22Rv1 (cell line): Measurements from ENCODE around the gene ANKIB1.

Source experiments
- H3K27ac ChIP-seq: fragments of 450-650 bp; 2 replicates; pipeline ENCODE4 v1.5.1; 2017
- ZFX ChIP-seq: fragments of 450-650 bp; IDR thresholded peaks from 2 replicates; pipeline ENCODE4 v1.6.1; 2017; ENCODE audit warnings: antibody characterized with exemption, borderline replicate concordance
- TF ChIP-seq, protein P1 (sequence below): fragments of 450-650 bp; IDR thresholded peaks from 2 replicates; pipeline ENCODE4 v1.5.1; 2017; ENCODE audit warnings: mild to moderate bottlenecking

ANKIB1 gene

DNA sequence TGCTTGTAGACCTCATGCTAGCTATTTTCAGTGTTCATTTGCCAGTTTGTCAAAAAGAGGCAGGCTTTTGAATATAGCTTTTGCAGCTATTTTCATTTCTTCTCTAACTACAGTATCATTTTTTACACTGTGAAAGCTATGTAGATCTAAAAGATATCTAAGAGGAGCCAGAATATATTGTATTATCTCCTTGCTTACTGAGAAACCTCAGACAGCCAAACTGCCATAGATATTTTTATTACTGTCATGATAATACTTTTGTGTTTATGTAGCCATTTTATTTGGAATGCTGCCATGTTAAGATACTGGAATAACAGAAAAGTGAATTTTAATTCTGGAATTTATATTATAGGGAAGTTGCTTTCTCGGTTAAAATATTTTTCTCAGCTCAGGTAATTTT lies 37.2 kb downstream of the ANKIB1 start:
- no peak overlapping the region for H3K27ac ChIP-seq
- TF ChIP-seq, protein P1, sequence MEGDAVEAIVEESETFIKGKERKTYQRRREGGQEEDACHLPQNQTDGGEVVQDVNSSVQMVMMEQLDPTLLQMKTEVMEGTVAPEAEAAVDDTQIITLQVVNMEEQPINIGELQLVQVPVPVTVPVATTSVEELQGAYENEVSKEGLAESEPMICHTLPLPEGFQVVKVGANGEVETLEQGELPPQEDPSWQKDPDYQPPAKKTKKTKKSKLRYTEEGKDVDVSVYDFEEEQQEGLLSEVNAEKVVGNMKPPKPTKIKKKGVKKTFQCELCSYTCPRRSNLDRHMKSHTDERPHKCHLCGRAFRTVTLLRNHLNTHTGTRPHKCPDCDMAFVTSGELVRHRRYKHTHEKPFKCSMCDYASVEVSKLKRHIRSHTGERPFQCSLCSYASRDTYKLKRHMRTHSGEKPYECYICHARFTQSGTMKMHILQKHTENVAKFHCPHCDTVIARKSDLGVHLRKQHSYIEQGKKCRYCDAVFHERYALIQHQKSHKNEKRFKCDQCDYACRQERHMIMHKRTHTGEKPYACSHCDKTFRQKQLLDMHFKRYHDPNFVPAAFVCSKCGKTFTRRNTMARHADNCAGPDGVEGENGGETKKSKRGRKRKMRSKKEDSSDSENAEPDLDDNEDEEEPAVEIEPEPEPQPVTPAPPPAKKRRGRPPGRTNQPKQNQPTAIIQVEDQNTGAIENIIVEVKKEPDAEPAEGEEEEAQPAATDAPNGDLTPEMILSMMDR: no peak
- no peak for TF ChIP-seq ZFX

DNA sequence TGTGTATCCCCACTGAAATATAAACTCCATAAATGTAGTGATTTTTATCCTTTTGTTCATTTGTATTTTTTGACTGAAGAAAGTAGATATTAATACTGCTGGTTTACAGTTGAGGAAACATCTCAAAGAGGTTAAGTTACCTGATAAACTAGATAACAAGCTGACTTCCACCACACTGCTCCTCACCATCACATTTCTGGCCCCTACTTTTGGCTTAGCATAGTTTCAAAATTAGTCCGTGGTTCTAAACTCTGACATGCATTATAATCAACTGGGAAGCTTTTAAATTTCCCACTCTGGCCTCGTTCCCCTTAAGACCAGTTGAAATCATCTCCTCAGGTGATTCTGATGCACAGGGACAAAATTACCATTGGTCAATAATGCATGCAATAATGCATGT lies 43.5 kb downstream of the ANKIB1 start:
- H3K27ac ChIP-seq: no peak overlapping the region
- TF ChIP-seq, protein P1: no peak
- no peak for TF ChIP-seq ZFX

DNA sequence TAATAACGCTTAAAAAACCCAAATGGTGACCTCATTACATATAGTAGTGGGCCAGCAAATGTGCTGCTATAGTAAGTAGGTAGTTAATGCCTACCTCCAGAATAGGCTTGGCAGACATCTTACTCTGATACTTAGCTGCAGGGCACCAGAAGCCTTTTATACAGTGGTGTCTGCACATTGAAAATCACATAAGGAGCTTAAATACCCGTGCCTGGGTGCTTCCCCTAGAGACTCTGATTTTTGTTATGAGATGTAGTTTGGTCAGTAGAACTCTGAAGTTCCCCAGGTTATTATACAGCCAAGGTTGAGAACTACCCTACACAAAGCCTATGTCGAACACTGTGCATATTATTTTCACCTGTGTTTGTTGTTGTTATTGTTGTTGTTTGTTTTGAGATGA lies 47.2 kb downstream of the ANKIB1 start:
- no peak for TF ChIP-seq ZFX
- TF ChIP-seq, protein P1: no peak
- no peak overlapping the region for H3K27ac ChIP-seq

DNA sequence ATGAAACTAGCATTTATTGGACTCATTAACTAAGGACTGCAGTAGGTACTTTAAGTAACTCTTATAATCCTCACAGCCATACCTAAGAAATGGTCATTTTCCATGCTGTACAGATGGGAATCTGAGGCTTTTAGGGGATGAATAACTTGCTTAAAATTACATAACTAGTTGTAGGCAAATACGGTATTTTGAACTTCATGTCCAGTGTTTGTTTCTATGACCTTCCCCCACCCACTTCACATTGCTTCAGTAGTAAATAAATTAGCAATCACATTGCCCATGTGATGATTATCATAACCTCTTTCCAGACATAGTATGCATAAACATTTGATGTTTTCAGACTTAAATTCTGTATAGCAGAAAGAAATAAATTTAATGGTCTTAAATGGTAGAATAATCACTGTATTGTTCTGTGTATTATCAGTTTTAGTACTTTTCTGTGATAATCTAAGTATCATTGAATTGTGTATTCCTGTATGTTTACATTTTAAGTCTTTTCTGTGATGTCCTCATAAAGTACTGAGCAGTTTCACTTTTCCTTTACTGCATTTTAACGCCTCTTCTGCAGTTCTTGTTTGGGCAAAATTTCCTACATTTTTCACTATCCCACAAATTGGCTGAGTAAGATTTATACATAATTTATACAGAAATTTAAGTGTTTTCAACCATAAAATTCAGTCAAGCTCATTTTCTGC lies 48.3 kb downstream of the ANKIB1 start:
- TF ChIP-seq, protein P1: no peak
- no peak for TF ChIP-seq ZFX
- no peak overlapping the region for H3K27ac ChIP-seq

DNA sequence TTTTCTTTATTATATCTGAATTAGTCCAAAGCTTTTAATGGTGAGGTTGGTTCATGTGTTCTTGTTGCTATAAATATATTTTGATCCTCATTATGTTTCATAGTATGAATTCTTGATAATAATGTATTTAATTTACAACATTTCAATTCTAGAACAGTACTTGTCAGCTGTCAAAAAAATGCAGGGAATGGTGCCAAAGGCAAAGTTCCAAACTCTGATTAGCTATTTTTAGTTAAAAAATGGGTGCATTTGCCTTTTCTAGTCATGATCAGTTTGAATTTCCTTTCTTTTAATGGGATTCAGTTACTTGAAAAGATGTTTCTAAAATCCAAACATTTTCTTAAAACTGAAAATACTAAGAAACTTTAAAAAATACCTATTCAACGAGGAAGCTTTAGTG lies 49.6 kb downstream of the ANKIB1 start:
- H3K27ac ChIP-seq: no peak overlapping the region
- TF ChIP-seq ZFX: no peak
- TF ChIP-seq, protein P1: no peak

DNA sequence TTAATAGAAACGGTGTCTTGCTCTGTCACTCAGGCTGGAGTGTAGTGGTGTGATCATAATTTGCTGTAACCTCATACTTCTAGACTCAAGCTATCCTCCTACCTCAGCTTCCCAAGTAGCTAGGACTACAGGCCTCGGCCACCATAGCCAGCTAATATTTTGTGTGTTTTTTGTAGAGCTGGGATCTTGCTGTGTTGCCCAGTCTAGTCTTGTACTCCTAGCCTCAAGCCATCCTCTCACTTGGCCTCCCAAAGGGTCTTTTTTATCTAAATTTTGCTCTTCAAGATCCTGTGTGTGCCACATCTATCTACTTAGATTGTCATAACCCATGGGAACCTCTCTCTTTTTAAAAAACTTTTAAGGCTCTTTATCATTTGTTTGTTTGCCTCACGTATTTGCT lies 50.5 kb downstream of the ANKIB1 start:
- H3K27ac ChIP-seq: no peak overlapping the region
- TF ChIP-seq, protein P1: no peak
- no peak for TF ChIP-seq ZFX

DNA sequence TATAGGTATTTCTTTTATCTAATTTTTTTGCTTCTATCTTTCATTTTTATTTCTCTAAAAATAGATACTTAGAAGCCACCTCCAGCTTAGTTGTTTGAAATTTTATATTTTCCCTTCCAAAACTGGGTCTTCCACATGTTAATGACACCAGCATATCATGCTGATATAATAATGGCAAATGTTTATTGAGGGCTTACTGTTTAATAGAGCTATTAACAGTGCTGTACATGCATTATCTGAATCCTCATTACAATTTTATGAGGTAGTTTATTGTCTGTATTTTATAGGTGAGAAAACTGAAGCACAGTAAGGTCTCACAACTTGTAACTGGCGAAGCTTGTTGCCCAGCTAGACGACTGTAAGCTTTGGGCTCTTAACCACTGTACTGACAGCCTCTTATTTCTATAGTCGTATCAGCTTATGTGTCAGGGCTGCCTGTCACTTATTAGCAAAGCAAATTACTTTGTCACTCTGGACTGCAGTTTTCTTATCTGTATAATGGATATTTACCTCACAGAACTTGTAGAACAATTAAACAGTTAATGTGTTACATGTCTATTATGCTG lies 51.2 kb downstream of the ANKIB1 start:
- TF ChIP-seq ZFX: no peak
- TF ChIP-seq, protein P1: no peak
- H3K27ac ChIP-seq: no peak overlapping the region
